ENCODE results near the gene ASAP2. TPM values are rescaled to one million over a fixed set of nuclear protein-coding genes. Genes with fewer than 3 reads are reported as not detected.

Gene ASAP2
- polyA plus RNA-seq, 1 donor from 2014 or later: 41.0 TPM

DNA sequence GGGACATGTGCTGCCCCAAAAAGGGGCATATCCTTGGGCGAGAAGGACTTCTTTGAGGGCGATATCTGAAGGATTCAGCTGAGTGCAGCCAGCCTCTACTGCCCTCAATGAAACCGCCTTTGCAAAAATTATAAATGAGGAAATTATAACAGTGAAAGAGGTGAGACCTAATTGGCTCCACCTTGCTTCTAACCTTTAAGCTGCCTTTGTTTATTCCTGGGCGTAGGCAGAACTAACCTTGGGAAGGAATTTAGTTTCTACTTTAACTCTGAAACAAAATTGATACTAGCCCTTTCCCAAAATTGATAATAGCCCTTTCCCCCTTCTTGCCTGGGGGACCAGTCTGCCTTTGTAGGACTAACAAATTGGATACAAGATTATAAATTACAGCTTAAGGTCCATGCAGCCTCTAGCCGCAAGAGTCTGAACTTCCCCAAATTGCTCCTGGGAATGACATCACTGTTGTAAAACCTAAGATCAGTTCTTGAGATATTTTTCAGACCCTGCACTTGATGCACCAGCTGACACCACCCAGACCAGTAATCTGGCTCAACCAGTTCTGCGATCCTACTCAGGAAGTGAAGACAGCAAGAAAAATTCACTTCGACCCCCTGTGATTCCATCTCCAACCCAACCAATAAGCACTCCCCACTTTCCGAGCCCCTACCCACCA is 36.0 kb upstream of the ASAP2 start:
- Histone ChIP-seq H3K9ac (ENCODE audit: low read length) (no peak overlapping the region), H3K9me2 (ENCODE audit: insufficient read depth, low read length) (no peaks in the 10 kb centered on the region), H3K27me3 (ENCODE audit: insufficient read depth, low read depth, low read length) (no peaks in the 10 kb centered on the region), H4K20me1 (ENCODE audit: insufficient read depth) (no peaks in the 10 kb centered on the region), H3K4me2 (ENCODE audit: low read length) (no peak overlapping the region), H3F3A (ENCODE audit: insufficient read depth, low read length, poor library complexity, severe bottlenecking) (no peaks in the 10 kb centered on the region), H3K36me3 (ENCODE audit: insufficient read depth, low read length) (no peaks in the 10 kb centered on the region), H3K79me2 (replicated peaks; ENCODE audit: insufficient read depth, low read length) (no peaks in the 10 kb centered on the region), H2AFZ (ENCODE audit: low read depth, low read length) (no peak overlapping the region), H3K4me3 (ENCODE audit: low read length) (no peak overlapping the region), H3K27ac (ENCODE audit: low read length) (no peak overlapping the region), H3K9me3 (ENCODE audit: low read length) (no peaks in the 10 kb centered on the region)
- TF ChIP-seq, protein P1, sequence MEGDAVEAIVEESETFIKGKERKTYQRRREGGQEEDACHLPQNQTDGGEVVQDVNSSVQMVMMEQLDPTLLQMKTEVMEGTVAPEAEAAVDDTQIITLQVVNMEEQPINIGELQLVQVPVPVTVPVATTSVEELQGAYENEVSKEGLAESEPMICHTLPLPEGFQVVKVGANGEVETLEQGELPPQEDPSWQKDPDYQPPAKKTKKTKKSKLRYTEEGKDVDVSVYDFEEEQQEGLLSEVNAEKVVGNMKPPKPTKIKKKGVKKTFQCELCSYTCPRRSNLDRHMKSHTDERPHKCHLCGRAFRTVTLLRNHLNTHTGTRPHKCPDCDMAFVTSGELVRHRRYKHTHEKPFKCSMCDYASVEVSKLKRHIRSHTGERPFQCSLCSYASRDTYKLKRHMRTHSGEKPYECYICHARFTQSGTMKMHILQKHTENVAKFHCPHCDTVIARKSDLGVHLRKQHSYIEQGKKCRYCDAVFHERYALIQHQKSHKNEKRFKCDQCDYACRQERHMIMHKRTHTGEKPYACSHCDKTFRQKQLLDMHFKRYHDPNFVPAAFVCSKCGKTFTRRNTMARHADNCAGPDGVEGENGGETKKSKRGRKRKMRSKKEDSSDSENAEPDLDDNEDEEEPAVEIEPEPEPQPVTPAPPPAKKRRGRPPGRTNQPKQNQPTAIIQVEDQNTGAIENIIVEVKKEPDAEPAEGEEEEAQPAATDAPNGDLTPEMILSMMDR (IDR thresholded peaks at IDR 0.05; ENCODE audit: poor library complexity, severe bottlenecking): no peak
- TF ChIP-seq MXI1 (conservative IDR thresholded peaks at IDR 0.05; ENCODE audit: poor library complexity, severe bottlenecking) (no peak), POLR2AphosphoS5 (IDR thresholded peaks at IDR 0.05) (no peak), EZH2 (IDR thresholded peaks at IDR 0.05; ENCODE audit: borderline replicate concordance, insufficient read depth, low read length, poor library complexity, severe bottlenecking) (no peak), SMC3 (conservative IDR thresholded peaks at IDR 0.05; ENCODE audit: poor library complexity) (no peak), EP300 (conservative IDR thresholded peaks at IDR 0.05; ENCODE audit: poor library complexity, severe bottlenecking) (no peak), RAD21 (conservative IDR thresholded peaks at IDR 0.05) (no peak), TAF1 (IDR thresholded peaks at IDR 0.05; ENCODE audit: low read depth) (no peak)
- TF ChIP-seq, protein P2, sequence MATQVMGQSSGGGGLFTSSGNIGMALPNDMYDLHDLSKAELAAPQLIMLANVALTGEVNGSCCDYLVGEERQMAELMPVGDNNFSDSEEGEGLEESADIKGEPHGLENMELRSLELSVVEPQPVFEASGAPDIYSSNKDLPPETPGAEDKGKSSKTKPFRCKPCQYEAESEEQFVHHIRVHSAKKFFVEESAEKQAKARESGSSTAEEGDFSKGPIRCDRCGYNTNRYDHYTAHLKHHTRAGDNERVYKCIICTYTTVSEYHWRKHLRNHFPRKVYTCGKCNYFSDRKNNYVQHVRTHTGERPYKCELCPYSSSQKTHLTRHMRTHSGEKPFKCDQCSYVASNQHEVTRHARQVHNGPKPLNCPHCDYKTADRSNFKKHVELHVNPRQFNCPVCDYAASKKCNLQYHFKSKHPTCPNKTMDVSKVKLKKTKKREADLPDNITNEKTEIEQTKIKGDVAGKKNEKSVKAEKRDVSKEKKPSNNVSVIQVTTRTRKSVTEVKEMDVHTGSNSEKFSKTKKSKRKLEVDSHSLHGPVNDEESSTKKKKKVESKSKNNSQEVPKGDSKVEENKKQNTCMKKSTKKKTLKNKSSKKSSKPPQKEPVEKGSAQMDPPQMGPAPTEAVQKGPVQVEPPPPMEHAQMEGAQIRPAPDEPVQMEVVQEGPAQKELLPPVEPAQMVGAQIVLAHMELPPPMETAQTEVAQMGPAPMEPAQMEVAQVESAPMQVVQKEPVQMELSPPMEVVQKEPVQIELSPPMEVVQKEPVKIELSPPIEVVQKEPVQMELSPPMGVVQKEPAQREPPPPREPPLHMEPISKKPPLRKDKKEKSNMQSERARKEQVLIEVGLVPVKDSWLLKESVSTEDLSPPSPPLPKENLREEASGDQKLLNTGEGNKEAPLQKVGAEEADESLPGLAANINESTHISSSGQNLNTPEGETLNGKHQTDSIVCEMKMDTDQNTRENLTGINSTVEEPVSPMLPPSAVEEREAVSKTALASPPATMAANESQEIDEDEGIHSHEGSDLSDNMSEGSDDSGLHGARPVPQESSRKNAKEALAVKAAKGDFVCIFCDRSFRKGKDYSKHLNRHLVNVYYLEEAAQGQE (IDR thresholded peaks at IDR 0.05; ENCODE audit: borderline replicate concordance): no peak

DNA sequence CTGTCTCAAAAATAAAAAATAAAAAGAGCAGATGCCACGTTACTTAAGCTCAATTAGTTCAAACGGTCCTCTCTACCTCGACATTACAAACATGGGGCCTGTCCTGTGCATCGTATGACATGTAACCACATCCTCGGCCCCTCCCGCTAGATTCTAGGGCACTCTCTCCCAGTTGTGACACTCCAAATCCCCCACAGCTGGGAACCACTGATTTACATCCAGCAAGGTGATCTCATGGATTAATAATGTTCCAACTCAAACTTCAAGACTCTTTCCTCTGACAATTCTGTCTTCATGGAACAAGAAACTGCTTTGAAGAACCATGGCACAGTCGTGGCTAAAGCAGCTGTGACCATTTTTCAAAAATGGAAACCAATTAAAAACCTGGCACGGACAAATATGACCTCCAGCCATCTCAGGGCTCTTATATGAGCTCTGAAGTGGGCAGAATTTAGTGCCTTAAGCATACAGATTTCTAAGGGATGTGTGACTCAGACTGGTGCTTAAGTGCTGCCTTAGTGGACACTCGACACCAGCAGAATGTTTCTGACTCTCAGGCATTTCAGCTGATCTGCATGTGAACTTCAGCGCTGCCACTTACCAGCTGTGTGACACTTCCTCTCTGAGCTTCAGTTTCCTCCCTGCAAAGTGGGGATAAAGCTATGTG is 31.7 kb upstream of the ASAP2 start:
- H3K36me3 ChIP-seq (ENCODE audit: insufficient read depth, low read length): no peaks in the 10 kb centered on the region
- no peaks in the 10 kb centered on the region for H3K9me3 ChIP-seq (ENCODE audit: low read length)
- H3K9me2 ChIP-seq (ENCODE audit: insufficient read depth, low read length): no peaks in the 10 kb centered on the region
- no peak overlapping the region for H3K4me3 ChIP-seq (ENCODE audit: low read length)
- H3K27ac ChIP-seq (ENCODE audit: low read length): no peak overlapping the region
- no peak overlapping the region for H3K9ac ChIP-seq (ENCODE audit: low read length)
- H3K79me2 ChIP-seq (replicated peaks; ENCODE audit: insufficient read depth, low read length): no peaks in the 10 kb centered on the region
- H3F3A ChIP-seq (ENCODE audit: insufficient read depth, low read length, poor library complexity, severe bottlenecking): no peaks in the 10 kb centered on the region
- no peak overlapping the region for H2AFZ ChIP-seq (ENCODE audit: low read depth, low read length)
- TF ChIP-seq EP300 (conservative IDR thresholded peaks at IDR 0.05; ENCODE audit: poor library complexity, severe bottlenecking): no peak
- TF ChIP-seq TAF1 (IDR thresholded peaks at IDR 0.05; ENCODE audit: low read depth): no peak
- TF ChIP-seq, protein P1 (IDR thresholded peaks at IDR 0.05; ENCODE audit: poor library complexity, severe bottlenecking): no peak
- TF ChIP-seq, protein P2 (IDR thresholded peaks at IDR 0.05; ENCODE audit: borderline replicate concordance): no peak
- no peak for TF ChIP-seq RAD21 (conservative IDR thresholded peaks at IDR 0.05)
- TF ChIP-seq POLR2AphosphoS5 (IDR thresholded peaks at IDR 0.05): no peak
- TF ChIP-seq EZH2 (IDR thresholded peaks at IDR 0.05; ENCODE audit: borderline replicate concordance, insufficient read depth, low read length, poor library complexity, severe bottlenecking): no peak
- no peak for TF ChIP-seq MXI1 (conservative IDR thresholded peaks at IDR 0.05; ENCODE audit: poor library complexity, severe bottlenecking)
- TF ChIP-seq SMC3 (conservative IDR thresholded peaks at IDR 0.05; ENCODE audit: poor library complexity): no peak
- H4K20me1 ChIP-seq (ENCODE audit: insufficient read depth): no peaks in the 10 kb centered on the region
- no peaks in the 10 kb centered on the region for H3K27me3 ChIP-seq (ENCODE audit: insufficient read depth, low read depth, low read length)
- no peak overlapping the region for H3K4me2 ChIP-seq (ENCODE audit: low read length)
